Measurements from ENCODE around the gene CDH13. TPM values are rescaled to one million over a fixed set of nuclear protein-coding genes. Genes with fewer than 3 reads are reported as not detected.

CDH13 gene
- total and polyA plus RNA-seq, 2 donors (not counting 3 experiments of a cell fraction or from before 2014, with no cell fraction given), result 96.6 to 124 TPM

DNA sequence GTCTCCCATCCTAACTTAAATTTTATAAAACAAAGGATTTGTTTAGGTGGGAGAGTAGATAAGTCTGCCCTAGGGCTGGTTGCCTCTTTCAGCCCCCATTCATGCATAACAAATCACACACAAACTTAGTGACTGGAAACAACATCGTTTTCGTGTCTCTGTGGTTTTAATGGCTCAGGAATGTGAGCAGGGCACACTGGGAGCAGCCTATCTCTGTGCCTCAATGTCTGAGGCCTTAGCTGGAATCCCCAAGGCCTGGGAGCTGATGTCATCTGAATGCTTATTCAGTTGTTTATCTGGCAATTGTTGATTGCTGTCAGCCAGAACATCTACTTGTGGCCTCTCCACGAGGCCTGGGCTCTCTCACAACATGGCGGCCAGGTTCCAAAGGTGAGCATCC, 1079.1 kb downstream of the CDH13 start:
- dilution Hi-C loops (cut with MboI; ENCODE audit: extremely low pct_ligation_motif_present, low sequenced_read_pairs) (no loop called here), intact Hi-C loops (cut with micrococcal nuclease) (no loop called here)
- H3K27me3 ChIP-seq (ENCODE audit: control insufficient read depth in 2 of 2, insufficient read depth in 2 of 2, low read length in 2 of 2), result no peaks in the 10 kb centered on the region
- DNase-seq (ENCODE audit: low read depth, low spot score) (no peak), FAIRE-seq (no peak)
- no peak overlapping the region for H3K4me2 ChIP-seq (ENCODE audit: insufficient read depth, low read length)
- no peaks in the 10 kb centered on the region for H3K36me3 ChIP-seq (ENCODE audit: control insufficient read depth in 2 of 2, extremely low read depth in 1 of 2, insufficient read depth in 2 of 2, low read length in 2 of 2)
- no peak overlapping the region for H3K27ac ChIP-seq (ENCODE audit: insufficient read depth, low read depth, low read length)
- H3K9ac ChIP-seq (replicated peaks; ENCODE audit: extremely low read depth, insufficient read depth, low read length), result no peak overlapping the region
- no peaks in the 10 kb centered on the region for H4K20me1 ChIP-seq (replicated peaks; ENCODE audit: control insufficient read depth, extremely low read depth, insufficient read depth, low read length)
- TF ChIP-seq POLR2A (IDR thresholded peaks at IDR 0.05; ENCODE audit: low read depth, low read length) (no peak), POLR2AphosphoS5 (IDR thresholded peaks at IDR 0.05; ENCODE audit: insufficient read depth, low read depth, low read length) (no peak), JUN (IDR thresholded peaks at IDR 0.05; ENCODE audit: borderline replicate concordance, insufficient read depth, insufficient read length, low read depth) (no peak), FOS (IDR thresholded peaks at IDR 0.05; ENCODE audit: borderline replicate concordance, insufficient read depth, low read length) (no peak), GATA2 (IDR thresholded peaks at IDR 0.05; ENCODE audit: insufficient read depth, insufficient read length, low read depth, low read length) (no peak), EZH2 (IDR thresholded peaks at IDR 0.05; ENCODE audit: borderline replicate concordance, low read depth, low read length, severe bottlenecking) (no peak), MYC (IDR thresholded peaks at IDR 0.05; ENCODE audit: low read depth, low read length) (no peak)
- TF ChIP-seq, protein P1, sequence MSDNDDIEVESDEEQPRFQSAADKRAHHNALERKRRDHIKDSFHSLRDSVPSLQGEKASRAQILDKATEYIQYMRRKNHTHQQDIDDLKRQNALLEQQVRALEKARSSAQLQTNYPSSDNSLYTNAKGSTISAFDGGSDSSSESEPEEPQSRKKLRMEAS (IDR thresholded peaks at IDR 0.05; ENCODE audit: insufficient read depth, insufficient read length), result no peak
- TF ChIP-seq, protein P2, sequence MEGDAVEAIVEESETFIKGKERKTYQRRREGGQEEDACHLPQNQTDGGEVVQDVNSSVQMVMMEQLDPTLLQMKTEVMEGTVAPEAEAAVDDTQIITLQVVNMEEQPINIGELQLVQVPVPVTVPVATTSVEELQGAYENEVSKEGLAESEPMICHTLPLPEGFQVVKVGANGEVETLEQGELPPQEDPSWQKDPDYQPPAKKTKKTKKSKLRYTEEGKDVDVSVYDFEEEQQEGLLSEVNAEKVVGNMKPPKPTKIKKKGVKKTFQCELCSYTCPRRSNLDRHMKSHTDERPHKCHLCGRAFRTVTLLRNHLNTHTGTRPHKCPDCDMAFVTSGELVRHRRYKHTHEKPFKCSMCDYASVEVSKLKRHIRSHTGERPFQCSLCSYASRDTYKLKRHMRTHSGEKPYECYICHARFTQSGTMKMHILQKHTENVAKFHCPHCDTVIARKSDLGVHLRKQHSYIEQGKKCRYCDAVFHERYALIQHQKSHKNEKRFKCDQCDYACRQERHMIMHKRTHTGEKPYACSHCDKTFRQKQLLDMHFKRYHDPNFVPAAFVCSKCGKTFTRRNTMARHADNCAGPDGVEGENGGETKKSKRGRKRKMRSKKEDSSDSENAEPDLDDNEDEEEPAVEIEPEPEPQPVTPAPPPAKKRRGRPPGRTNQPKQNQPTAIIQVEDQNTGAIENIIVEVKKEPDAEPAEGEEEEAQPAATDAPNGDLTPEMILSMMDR (IDR thresholded peaks at IDR 0.05; ENCODE audit: extremely low read depth in 1 of 2, insufficient read depth in 1 of 2, low read depth in 1 of 2, low read length in 2 of 2), result no peak
- CTCF ChIA-PET, result no interaction called here
- H3K4me1 ChIP-seq (ENCODE audit: control insufficient read depth, extremely low read depth, insufficient read depth, low read length), result no peaks in the 10 kb centered on the region
- no peaks in the 10 kb centered on the region for H3K9me3 ChIP-seq (replicated peaks; ENCODE audit: control insufficient read depth, insufficient read depth, low read length)
- H3K9me1 ChIP-seq (replicated peaks; ENCODE audit: control insufficient read depth, extremely low read depth, insufficient read depth, low read length), result no peaks in the 10 kb centered on the region
- POLR2A ChIA-PET, result no interaction called here
- no TSS peak for BruUV-seq (replicated peaks)
- no peak overlapping the region for H3K4me3 ChIP-seq (replicated peaks in 1 of 3; ENCODE audit: insufficient read depth in 1 of 3, low read depth in 1 of 3, low read length in 3 of 3)
- no peaks in the 10 kb centered on the region for H3K79me2 ChIP-seq (ENCODE audit: control insufficient read depth, insufficient read depth, low read length)
- H2AFZ ChIP-seq (ENCODE audit: low read depth, low read length), result no peak overlapping the region

Data from endothelial cell of umbilical vein (primary cell).